Measurements from ENCODE around the gene CCBE1.
"Not testable (repeated sequence)": the region's sequence is repeated elsewhere in the genome, so short reads cannot be mapped to it uniquely, and the experiment has no call there.

Gene CCBE1

GRCh38 chr18:59650266-59650820 lies 46.9 kb downstream of the CCBE1 start:
- DNase-seq: no peak

- no peak for DNase-seq
Measured at GRCh38 chr18:59649591-59649990, 47.6 kb downstream of the CCBE1 start.

GRCh38 chr18:59648469-59648868 lies 48.8 kb downstream of the CCBE1 start:
- DNase-seq: not testable (repeated sequence)

GRCh38 chr18:59646963-59647307 lies 50.3 kb downstream of the CCBE1 start:
- no peak for DNase-seq

- no peak for DNase-seq
Measured at GRCh38 chr18:59646228-59646962, 50.8 kb downstream of the CCBE1 start.

- DNase-seq: no peak
Measured at GRCh38 chr18:59643740-59644139, 53.5 kb downstream of the CCBE1 start.

- DNase-seq: no peak
Measured at GRCh38 chr18:59640721-59641120, 56.5 kb downstream of the CCBE1 start.

- DNase-seq: no peak
Measured at GRCh38 chr18:59639821-59640220, 57.4 kb downstream of the CCBE1 start.

GRCh38 chr18:59639136-59639535 lies 58.1 kb downstream of the CCBE1 start:
- DNase-seq: no peak

GRCh38 chr18:59633961-59634485 lies 63.2 kb downstream of the CCBE1 start:
- DNase-seq: no peak

GRCh38 chr18:59633317-59633716 lies 63.9 kb downstream of the CCBE1 start:
- DNase-seq: no peak

GRCh38 chr18:59631583-59632181 lies 65.5 kb downstream of the CCBE1 start:
- no peak for DNase-seq

- DNase-seq: no peak
Measured at GRCh38 chr18:59629894-59630293, 67.3 kb downstream of the CCBE1 start.

GRCh38 chr18:59628995-59629394 lies 68.2 kb downstream of the CCBE1 start:
- no peak for DNase-seq

GRCh38 chr18:59627414-59627813 lies 69.8 kb downstream of the CCBE1 start:
- DNase-seq: no peak

GRCh38 chr18:59624369-59624765 lies 72.9 kb downstream of the CCBE1 start:
- no peak for DNase-seq

- no peak for DNase-seq
Measured at GRCh38 chr18:59623456-59624368, 73.5 kb downstream of the CCBE1 start.

- no peak for DNase-seq
Measured at GRCh38 chr18:59621027-59621426, 76.2 kb downstream of the CCBE1 start.

- DNase-seq: no peak
Measured at GRCh38 chr18:59620381-59620780, 76.8 kb downstream of the CCBE1 start.

- DNase-seq: no peak
Measured at GRCh38 chr18:59619816-59620215, 77.4 kb downstream of the CCBE1 start.

- no peak for DNase-seq
Measured at GRCh38 chr18:59617468-59617932, 79.7 kb downstream of the CCBE1 start.

- no peak for DNase-seq
Measured at GRCh38 chr18:59616501-59616900, 80.7 kb downstream of the CCBE1 start.

- no peak for DNase-seq
Measured at GRCh38 chr18:59613903-59614302, 83.3 kb downstream of the CCBE1 start.

All from activated CD8-positive, alpha-beta memory T cell treated with anti-CD3 and anti-CD28 coated beads, Interleukin-2, amount 50 U/mL, for 48 hours (primary cell).